Activated B cell treated with CpG ODN at 0.5 μM for 24 hours (primary cell): ENCODE measurements around the gene ASCC1. TPM values are rescaled to one million over a fixed set of nuclear protein-coding genes. Genes with fewer than 3 reads are reported as not detected.

Experiments used
- ATAC-seq: fragments of 200-7000 bp; cut with Tn5 transposase; one replicate; pipeline ENCODE4 v1.10.0; 2021; ENCODE audit warnings: low read depth, mild to moderate bottlenecking, moderate library complexity
- CTCF ChIA-PET: fragments of 350-600 bp; sonication (Branson Sonifier 250); formaldehyde crosslinking; loops from one replicate; lab custom pipeline; 2021; ENCODE audit warnings: antibody characterized with exemption; lab: Charles Lee
- POLR2A ChIA-PET: fragments of 350-600 bp; sonication (Branson Sonifier 250); formaldehyde crosslinking; loops from one replicate; lab custom pipeline; 2021; ENCODE audit warnings: antibody characterized with exemption; lab: Charles Lee
- DNase-seq: peaks from one replicate; pipeline ENCODE4 v3.0.0; 2022
- H3K27ac Mint-ChIP-seq: one replicate; pipeline ENCODE4 v1.8.0; 2020; ENCODE audit warnings: mixed read lengths
- H3K27me3 Mint-ChIP-seq: one replicate; pipeline ENCODE4 v1.8.0; 2021; ENCODE audit warnings: mixed read lengths
- H3K36me3 Mint-ChIP-seq: one replicate; pipeline ENCODE4 v1.8.0; 2021; ENCODE audit warnings: low read depth, mixed read lengths
- H3K4me1 Mint-ChIP-seq: one replicate; pipeline ENCODE4 v1.8.0; 2021; ENCODE audit warnings: mixed read lengths
- H3K4me3 Mint-ChIP-seq: one replicate; pipeline ENCODE4 v1.8.0; 2020; ENCODE audit warnings: mild to moderate bottlenecking, mixed read lengths
- H3K9me3 Mint-ChIP-seq: one replicate; pipeline ENCODE4 v1.8.0; 2020; ENCODE audit warnings: mixed read lengths
- intact Hi-C: fragments of 100-400 bp; cut with micrococcal nuclease; formaldehyde crosslinking; loops from one replicate; pipeline ENCODE4 v1.15.1; 2024
- total RNA-seq: library from RNA; stranded (reverse); gene quantifications from 2 replicates; pipeline ENCODE4 v1.2.3, GENCODE V29; 2022
- TF ChIP-seq, protein P1 (sequence below): fragments of 200-600 bp; IDR thresholded peaks from one replicate; pipeline ENCODE4 v1.8.0; 2022; ENCODE audit warnings: antibody characterized with exemption, mild to moderate bottlenecking

ASCC1 gene
- total RNA-seq, 1 donor from 2014 or later, result 42.6 TPM

DNA sequence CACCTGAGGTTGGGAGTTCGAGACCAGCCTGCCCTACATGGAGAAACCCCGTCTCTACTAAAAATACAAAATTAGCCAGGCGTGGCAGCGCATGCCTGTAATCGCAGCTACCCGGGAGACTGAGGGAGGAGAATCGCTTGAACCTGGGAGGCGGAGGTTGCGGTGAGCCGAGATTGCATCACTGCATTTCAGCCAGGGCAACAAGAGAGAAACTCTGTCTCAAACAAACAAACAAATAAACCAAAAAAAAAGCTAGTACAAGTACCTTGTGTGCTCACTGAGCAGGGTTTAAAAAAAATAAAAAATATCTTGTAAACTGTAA, 116.5 kb downstream of the ASCC1 start:
- no peaks in the 10 kb centered on the region for H3K4me1 Mint-ChIP-seq
- H3K27me3 Mint-ChIP-seq, result no peaks in the 10 kb centered on the region
- no peak for DNase-seq
- ChIA-PET CTCF (no interaction called here), POLR2A (interaction anchor here (0.6 kb wide), 1 partner anchor 13 kb away, joined by 4 read pairs; no protein-coding TSS in a partner anchor)
- intact Hi-C loops, result no loop called here
- H3K36me3 Mint-ChIP-seq, result peaks cover 78% of the 10 kb centered on the region
- no peak overlapping the region for H3K4me3 Mint-ChIP-seq
- H3K27ac Mint-ChIP-seq, result no peak overlapping the region
- TF ChIP-seq, protein P1, sequence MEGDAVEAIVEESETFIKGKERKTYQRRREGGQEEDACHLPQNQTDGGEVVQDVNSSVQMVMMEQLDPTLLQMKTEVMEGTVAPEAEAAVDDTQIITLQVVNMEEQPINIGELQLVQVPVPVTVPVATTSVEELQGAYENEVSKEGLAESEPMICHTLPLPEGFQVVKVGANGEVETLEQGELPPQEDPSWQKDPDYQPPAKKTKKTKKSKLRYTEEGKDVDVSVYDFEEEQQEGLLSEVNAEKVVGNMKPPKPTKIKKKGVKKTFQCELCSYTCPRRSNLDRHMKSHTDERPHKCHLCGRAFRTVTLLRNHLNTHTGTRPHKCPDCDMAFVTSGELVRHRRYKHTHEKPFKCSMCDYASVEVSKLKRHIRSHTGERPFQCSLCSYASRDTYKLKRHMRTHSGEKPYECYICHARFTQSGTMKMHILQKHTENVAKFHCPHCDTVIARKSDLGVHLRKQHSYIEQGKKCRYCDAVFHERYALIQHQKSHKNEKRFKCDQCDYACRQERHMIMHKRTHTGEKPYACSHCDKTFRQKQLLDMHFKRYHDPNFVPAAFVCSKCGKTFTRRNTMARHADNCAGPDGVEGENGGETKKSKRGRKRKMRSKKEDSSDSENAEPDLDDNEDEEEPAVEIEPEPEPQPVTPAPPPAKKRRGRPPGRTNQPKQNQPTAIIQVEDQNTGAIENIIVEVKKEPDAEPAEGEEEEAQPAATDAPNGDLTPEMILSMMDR, result no peak
- H3K9me3 Mint-ChIP-seq, result no peaks in the 10 kb centered on the region
- no peak for ATAC-seq

DNA sequence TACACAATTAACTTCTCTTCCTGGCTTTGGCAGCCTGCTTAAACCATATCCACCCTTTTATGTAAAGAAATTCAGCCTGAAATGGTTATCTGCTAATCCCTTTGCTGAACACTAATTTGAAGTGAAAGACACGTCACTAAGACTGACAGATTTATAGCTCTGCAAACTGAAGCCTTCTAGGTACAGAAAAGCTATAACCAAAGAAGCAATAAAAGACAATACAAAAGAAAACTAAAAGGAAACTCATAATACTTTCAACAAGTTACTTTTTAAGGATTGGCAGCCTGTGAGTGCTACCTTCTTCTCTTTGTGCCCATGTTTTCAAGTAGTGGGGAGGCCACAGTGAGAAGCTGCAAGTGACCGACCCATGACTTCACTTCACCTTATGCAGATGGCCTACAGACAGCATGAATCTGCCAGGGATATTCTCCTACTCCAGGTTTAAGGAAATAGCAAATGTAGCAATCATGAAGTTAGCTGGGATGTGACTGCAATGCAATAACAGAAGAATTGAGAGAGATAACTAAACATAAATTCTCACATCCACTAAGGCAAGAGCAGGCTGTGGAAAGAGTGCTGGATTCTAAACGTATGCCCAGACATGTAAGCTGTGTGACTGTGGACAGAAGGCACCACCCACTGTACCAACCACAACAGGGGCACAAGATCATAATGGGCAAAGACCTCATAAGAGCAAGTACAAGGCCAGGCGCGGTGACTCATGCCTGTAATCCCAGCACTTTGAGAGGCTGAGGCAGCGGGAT, 117.1 kb downstream of the ASCC1 start:
- Mint-ChIP-seq H3K9me3 (no peaks in the 10 kb centered on the region), H3K4me3 (no peak overlapping the region), H3K27ac (no peak overlapping the region), H3K27me3 (no peaks in the 10 kb centered on the region), H3K36me3 (peaks cover 75% of the 10 kb centered on the region), H3K4me1 (no peaks in the 10 kb centered on the region)
- no peak for ATAC-seq
- DNase-seq, result no peak
- intact Hi-C loops, result no loop called here
- ChIA-PET CTCF (no interaction called here), POLR2A (interaction anchor here (0.6 kb wide), 1 partner anchor 13 kb away, joined by 4 read pairs; no protein-coding TSS in a partner anchor)
- TF ChIP-seq, protein P1, result no peak

DNA sequence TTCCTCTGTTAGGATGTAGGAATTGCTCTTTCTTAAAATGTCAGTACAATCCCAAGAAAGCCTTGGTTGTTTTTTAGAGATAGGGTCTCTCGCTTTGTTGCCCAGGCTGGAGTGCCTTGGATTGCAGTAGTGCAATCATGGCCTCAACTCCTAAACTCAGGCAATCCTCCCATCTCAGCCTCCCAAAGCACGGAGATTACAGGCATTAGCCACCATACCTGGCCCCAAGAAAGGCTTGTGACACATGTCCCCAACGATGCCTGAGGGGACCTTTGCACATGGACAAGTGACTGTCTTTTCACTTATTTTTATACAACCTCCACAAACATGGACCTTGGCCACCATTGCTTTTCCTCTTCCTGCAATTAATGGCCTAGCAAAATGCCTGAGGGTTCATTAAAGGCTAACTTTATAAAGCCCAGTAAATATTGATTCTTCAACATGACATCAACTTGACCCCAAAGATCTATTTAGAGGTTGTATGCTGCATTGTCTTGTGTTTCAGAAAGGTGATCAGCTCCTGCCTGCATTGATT, 117.7 kb downstream of the ASCC1 start:
- no peaks in the 10 kb centered on the region for H3K4me1 Mint-ChIP-seq
- POLR2A ChIA-PET, result interaction anchor here (1.5 kb wide), 1 partner anchor 35 kb away, joined by 4 read pairs; no protein-coding TSS in a partner anchor
- peaks cover 73% of the 10 kb centered on the region for H3K36me3 Mint-ChIP-seq
- no peak for DNase-seq
- no peaks in the 10 kb centered on the region for H3K27me3 Mint-ChIP-seq
- no peak overlapping the region for H3K4me3 Mint-ChIP-seq
- no peak overlapping the region for H3K27ac Mint-ChIP-seq
- TF ChIP-seq, protein P1, result no peak
- H3K9me3 Mint-ChIP-seq, result no peaks in the 10 kb centered on the region
- intact Hi-C loops, result no loop called here
- no peak for ATAC-seq
- CTCF ChIA-PET, result no interaction called here

DNA sequence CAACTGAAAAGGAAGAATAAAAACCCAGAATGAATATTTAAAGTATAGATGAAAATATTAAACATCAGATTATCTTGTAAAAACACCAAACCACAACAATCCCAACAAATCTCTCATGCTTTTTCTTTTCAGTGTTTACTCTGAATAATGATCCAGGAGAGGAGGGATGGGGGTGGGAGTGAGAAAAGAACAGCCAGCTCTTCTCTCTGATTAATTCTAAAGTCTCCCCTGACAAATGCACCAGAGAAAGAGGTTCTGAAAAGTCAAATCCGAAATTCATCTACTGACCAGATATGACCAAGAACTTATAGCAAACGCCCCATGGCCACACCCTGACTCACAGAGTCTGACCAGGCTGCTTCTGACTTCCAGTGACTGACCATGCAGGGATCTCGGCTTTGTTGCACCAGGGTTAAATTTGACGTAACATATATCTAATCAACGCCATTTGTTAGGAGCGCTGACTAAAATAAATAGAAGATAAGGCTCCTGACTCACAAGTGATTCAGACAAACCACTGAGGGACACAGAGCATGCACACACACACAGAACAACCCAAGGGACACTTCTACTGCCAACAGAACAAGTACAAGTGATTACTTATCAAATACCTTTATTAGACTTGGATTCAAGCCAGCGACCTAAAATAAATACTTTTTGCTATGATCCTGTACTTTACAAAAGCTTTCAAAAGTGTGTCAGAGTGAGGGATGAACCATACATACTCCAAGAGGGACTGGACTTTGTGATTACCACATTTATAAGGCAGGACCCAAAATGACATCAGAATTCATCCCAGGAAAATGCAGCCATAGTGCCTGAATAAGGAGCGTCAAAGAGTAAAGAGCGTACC, 118.4 kb downstream of the ASCC1 start:
- Mint-ChIP-seq H3K27me3 (no peaks in the 10 kb centered on the region), H3K27ac (no peak overlapping the region), H3K4me1 (no peaks in the 10 kb centered on the region), H3K4me3 (no peak overlapping the region), H3K36me3 (peaks cover 69% of the 10 kb centered on the region), H3K9me3 (no peaks in the 10 kb centered on the region)
- ChIA-PET POLR2A (interaction anchor here (1.5 kb wide), 1 partner anchor 34 kb away, joined by 4 read pairs; no protein-coding TSS in a partner anchor), CTCF (no interaction called here)
- intact Hi-C loops, result no loop called here
- TF ChIP-seq, protein P1, result no peak
- ATAC-seq (no peak), DNase-seq (no peak)
